ENCODE results near the gene TDRD9. TPM values are rescaled to one million over a fixed set of nuclear protein-coding genes. Genes with fewer than 3 reads are reported as not detected.
A peak's percentile ranks its signal among the peaks of the same experiment; 100 is the strongest.

Gene TDRD9
- total RNA-seq, 2 donors from 2014 or later = 8.6 to 20.8 TPM

GRCh38 chr14:103896578-103896977, 31.7 kb upstream of the TDRD9 start:
- Histone ChIP-seq H3K4me1 (peaks cover 0 to 4% of the 10 kb centered on the region in 2 donors), H3K36me3 (no peaks in the 10 kb centered on the region), H3K27ac (no peak overlapping the region), H3K4me3 (no peak overlapping the region), H3K9me3 (no peaks in the 10 kb centered on the region), H3K27me3 (no peaks in the 10 kb centered on the region)
- no peak for TF ChIP-seq CTCF (IDR thresholded peaks at IDR 0.05)
- no peak for DNase-seq (ENCODE audit: low spot score)

GRCh38 chr14:103897075-103897947, 30.9 kb upstream of the TDRD9 start:
- TF ChIP-seq CTCF (IDR thresholded peaks at IDR 0.05) = no peak
- peak overlapping the region in 1 of 2 donors; percentile 8 for H3K27ac ChIP-seq
- no peak for DNase-seq (ENCODE audit: low spot score)

GRCh38 chr14:103898204-103898603, 30.1 kb upstream of the TDRD9 start:
- no peaks in the 10 kb centered on the region for H3K9me3 ChIP-seq
- no peaks in the 10 kb centered on the region for H3K36me3 ChIP-seq
- no peak overlapping the region for H3K4me3 ChIP-seq
- no peak overlapping the region for H3K27ac ChIP-seq
- no peak for TF ChIP-seq CTCF (IDR thresholded peaks at IDR 0.05)
- no peak for DNase-seq (ENCODE audit: low spot score)
- peaks cover 0 to 4% of the 10 kb centered on the region in 2 donors for H3K4me1 ChIP-seq
- H3K27me3 ChIP-seq = no peaks in the 10 kb centered on the region

More at GRCh38 chr14:103897075-103897947, 30.9 kb upstream of the TDRD9 start:
- no peaks in the 10 kb centered on the region for H3K36me3 ChIP-seq
- H3K4me3 ChIP-seq = no peak overlapping the region
- peaks cover 0 to 4% of the 10 kb centered on the region in 2 donors for H3K4me1 ChIP-seq
- no peaks in the 10 kb centered on the region for H3K27me3 ChIP-seq
- H3K9me3 ChIP-seq = no peaks in the 10 kb centered on the region

GRCh38 chr14:103898711-103899110, 29.5 kb upstream of the TDRD9 start:
- no peak overlapping the region for H3K4me3 ChIP-seq
- peaks cover 0 to 4% of the 10 kb centered on the region in 2 donors for H3K4me1 ChIP-seq
- no peaks in the 10 kb centered on the region for H3K36me3 ChIP-seq
- no peak for TF ChIP-seq CTCF (IDR thresholded peaks at IDR 0.05)
- H3K27ac ChIP-seq = no peak overlapping the region
- no peaks in the 10 kb centered on the region for H3K9me3 ChIP-seq
- no peaks in the 10 kb centered on the region for H3K27me3 ChIP-seq
- no peak for DNase-seq (ENCODE audit: low spot score)

- Histone ChIP-seq H3K27ac (no peak overlapping the region), H3K4me1 (peaks cover 0 to 4% of the 10 kb centered on the region in 2 donors), H3K4me3 (no peak overlapping the region), H3K9me3 (no peaks in the 10 kb centered on the region), H3K27me3 (no peaks in the 10 kb centered on the region), H3K36me3 (no peaks in the 10 kb centered on the region)
- no peak for TF ChIP-seq CTCF (IDR thresholded peaks at IDR 0.05)
- no peak for DNase-seq (ENCODE audit: low spot score)
Observed at GRCh38 chr14:103899316-103899715, 28.9 kb upstream of the TDRD9 start.
